HG03196 (cell line): Measurements from ENCODE around the gene NELFE.
"Not testable (repeated sequence)": the region's sequence is repeated elsewhere in the genome, so short reads cannot be mapped to it uniquely, and the experiment has no call there.

ENCODE experiments used
- ATAC-seq: cut with Tn5 transposase; IDR thresholded peaks from one replicate; pipeline ENCODE4 v1.9.1; 2021; ENCODE audit not compliant: unreplicated experiment

The NELFE gene

GRCh38 chr6:31976065-31976464 lies 17.3 kb upstream of the NELFE start:
- ATAC-seq: not testable (repeated sequence)

GRCh38 chr6:31972709-31973350 lies 14.1 kb upstream of the NELFE start:
- no peak for ATAC-seq

DNA sequence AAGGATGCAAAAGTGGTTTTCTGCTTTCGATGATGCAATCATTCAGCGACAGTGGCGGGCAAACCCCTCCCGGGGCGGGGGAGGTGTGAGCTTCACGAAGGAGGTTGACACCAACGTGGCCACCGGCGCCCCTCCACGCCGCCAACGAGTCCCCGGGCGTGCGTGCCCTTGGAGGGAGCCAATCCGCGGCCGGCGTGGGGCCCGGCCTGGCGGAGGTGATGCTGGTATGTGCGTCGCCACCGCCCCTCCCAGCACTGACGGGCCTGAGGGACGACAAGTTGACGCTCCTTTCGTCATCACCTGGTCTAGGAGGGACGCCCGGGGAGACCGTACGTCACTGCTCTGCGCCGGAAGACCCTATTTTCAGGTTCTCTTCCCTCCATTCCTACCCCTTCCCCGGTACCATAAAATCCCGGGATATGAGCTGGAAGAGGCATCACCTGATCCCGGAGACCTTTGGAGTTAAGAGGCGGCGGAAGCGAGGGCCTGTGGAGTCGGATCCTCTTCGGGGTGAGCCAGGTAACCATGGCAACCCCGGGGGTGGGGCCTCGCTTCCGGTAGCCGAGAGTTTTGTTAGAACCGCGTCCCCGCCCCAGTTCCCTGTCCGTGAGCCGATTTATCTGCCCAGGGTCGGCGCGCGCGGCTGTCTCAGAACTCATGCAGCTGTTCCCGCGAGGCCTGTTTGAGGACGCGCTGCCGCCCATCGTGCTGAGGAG lies 13.4 kb upstream of the NELFE start, which contains the start of gene DXO:
Gene DXO (minus strand): TSS at position 146 of the 716 bp plus-strand sequence. CDS start 463 bp downstream, outside the sequence.
- peak; percentile 79 for ATAC-seq

- no peak for ATAC-seq
Observed at GRCh38 chr6:31971279-31971992, 12.7 kb upstream of the NELFE start.

DNA sequence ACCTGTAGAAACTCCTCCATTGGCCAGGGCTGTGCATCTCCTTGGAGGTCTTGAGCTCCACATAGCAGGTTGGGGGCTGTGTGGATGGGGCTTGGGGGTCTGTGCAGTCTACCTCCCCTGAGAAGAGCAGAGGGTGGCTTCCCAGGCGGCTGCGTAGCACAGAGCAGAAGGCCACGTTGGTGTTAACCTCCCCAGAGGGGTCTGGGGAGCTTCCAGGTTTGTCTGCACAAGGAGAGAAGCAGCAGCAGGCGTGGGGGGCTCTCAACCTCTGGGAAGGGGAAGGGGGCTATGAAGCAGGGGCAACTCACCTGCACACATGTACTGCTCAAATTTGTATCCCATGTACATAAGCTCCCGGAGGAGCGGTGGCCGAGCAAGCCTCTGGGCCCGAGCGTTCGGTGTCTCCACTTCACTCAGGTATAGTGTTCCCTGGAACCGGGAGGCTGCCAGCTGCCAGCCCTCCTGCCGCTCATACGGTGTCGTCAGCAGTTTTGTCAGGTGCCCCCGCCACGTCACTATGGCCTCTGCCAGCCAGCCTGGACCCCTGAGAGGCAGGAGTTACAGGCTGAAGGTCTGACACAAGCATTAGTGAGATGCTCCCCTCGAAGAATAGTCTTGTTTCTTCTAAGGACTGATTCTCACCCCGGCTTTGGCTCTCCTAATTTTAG lies 12.0 kb upstream of the NELFE start:
- no peak for ATAC-seq

GRCh38 chr6:31969712-31970603 lies 11.2 kb upstream of the NELFE start:
- ATAC-seq: no peak

- no peak for ATAC-seq
Observed at GRCh38 chr6:31968791-31969711, 10.3 kb upstream of the NELFE start.

- no peak for ATAC-seq
Observed at GRCh38 chr6:31968326-31968725, 9.6 kb upstream of the NELFE start.

DNA sequence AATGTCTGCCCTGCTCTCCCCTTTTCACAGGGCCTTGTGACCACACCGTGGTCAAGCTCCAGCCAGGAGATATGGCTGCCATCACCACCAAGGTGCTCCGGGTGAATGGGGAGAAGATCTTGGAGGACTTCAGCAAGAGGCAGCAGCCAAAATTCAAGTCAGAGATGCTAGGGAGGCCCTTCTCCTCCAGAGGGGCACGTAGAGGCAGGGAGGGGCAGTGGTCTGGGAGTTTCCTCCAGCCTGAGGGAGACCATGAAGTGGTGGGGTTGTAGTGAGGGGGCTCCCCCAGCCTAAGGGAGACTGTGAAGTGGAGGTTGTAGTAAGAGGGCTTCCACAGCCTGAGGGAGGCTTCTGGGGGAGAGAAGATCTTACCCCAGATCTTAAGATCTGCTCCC lies 9.2 kb upstream of the NELFE start:
- ATAC-seq: no peak

DNA sequence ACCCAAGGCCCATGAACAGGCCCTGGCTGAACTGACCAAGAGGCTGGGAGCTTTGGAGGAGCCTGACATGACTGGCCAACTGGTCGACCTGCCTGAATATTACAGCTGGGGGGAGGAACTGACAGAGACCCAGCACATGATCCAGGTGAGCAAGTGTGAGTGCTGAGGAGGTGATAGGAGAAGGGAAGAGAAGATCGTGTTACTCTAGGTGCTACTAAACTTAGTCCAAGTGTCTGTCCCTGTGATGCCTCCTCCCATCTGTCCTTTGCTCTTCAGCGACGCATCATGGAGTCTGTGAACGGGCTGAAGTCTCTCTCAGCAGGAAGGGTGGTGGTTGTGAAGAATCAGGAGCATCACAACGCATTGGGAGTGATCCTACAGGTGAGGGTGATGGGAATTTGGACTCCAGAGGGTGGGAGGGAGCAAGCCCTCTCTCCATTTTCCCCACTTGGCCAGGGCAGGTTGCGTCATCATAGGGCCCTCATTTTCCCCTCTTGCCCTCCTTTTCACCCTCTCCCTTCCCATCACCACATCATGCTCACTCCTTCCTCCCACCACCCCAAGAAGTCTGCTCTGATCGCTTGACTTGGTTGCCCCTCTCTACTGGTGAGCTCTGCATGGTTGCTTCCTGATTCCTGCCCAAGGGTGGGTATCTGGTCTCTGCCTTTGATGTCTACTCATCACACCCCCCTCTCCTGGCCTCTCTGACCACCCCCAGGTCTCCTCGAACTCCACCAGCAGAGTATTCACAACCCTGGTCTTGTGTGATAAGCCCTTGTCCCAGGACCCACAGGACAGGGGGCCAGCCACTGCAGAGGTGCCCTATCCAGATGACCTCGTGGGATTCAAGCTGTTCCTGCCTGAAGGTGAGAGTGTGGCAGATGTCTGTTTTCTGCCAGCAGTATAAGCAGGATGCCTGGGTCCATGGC lies 8.5 kb upstream of the NELFE start:
- no peak for ATAC-seq

GRCh38 chr6:31966506-31966905 lies 7.7 kb upstream of the NELFE start:
- ATAC-seq: no peak

DNA sequence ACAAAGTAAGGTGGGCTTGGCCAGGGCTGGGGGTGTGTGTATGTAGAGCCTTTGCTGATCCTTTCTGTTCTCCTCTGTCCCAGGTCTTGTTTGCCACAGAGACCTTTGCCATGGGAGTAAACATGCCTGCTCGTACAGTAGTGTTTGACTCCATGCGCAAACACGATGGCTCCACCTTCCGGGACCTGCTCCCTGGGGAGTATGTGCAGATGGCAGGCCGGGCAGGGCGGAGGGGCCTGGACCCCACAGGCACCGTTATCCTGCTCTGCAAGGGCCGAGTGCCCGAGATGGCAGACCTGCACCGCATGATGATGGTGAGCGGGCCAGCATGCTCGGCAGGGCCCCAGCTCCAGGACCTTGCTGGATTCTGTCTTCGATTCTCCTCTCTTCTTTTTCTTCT lies 6.9 kb upstream of the NELFE start:
- ATAC-seq: no peak

- ATAC-seq: no peak
Observed at GRCh38 chr6:31963921-31964320, 5.2 kb upstream of the NELFE start.

- ATAC-seq: no peak
Observed at GRCh38 chr6:31961616-31962015, 2.8 kb upstream of the NELFE start.

DNA sequence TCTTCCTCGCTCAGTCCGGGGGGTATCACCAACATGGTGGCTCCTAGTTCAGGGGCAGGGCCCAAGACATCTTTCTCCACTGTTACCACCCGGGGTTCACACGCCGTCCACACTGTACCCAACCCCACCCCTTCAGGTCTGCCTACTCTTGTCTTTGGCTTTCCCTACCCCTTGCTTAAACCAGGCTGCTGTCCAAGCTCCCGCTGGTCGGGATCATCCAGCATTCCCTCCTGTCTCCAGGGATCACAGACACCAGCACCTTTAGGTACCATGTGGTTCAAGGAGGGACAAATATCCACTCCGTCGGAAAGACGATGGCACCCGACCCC lies 395 bp downstream of the NELFE start:
- peak; percentile 6 for ATAC-seq

DNA sequence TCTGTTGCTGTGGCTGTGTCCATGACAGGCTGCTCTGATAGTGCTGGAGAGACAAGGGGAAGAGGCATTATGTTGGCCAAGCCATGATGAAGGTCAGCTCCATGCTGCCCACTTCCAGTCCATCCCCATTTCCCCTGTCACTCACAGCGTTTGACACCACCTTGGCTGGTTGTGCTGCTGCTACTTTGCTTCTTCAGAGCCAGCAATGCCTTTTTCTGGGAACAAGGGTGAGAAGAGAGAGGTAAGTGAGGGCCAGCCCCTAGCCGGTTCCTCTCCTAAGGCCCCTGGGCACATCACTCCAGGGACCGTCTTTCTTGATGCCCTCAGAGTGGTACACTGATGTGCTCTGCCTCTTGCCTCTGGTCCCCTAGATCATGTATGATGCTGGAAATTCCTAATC lies 2.0 kb downstream of the NELFE start:
- no peak for ATAC-seq

- ATAC-seq: no peak
Observed at GRCh38 chr6:31954511-31954910, 4.3 kb downstream of the NELFE start.

- no peak for ATAC-seq
Observed at GRCh38 chr6:31952890-31953289, 5.9 kb downstream of the NELFE start.
